ENCODE data around the gene CCT4. TPM values are rescaled to one million over a fixed set of nuclear protein-coding genes. Genes with fewer than 3 reads are reported as not detected.
A peak's percentile ranks its signal among the peaks of the same experiment; 100 is the strongest.

CCT4 gene
- total and polyA plus RNA-seq, 2 donors from 2014 or later = 99.3 to 121 TPM

- Histone ChIP-seq H3K4me3 (ENCODE audit: low read length in 3 of 3) (peak within 1 kb of the TSS; percentile 65 to 88 (median 72)), H3K9ac (ENCODE audit: low read length in 3 of 3) (peak within 1 kb of the TSS; percentile 70 to 90 (median 86)), H3K9me3 (ENCODE audit: control insufficient read depth in 2 of 3, insufficient read depth in 1 of 3, low read length in 3 of 3) (no peaks in the 10 kb centered on the region), H3K36me3 (ENCODE audit: control insufficient read depth in 2 of 3, insufficient read depth in 3 of 3, low read length in 3 of 3) (no peaks in the 10 kb centered on the region), H3K27ac (ENCODE audit: low read depth in 2 of 2, low read length in 2 of 2) (no peak within 1 kb of the TSS), H3K27me3 (ENCODE audit: control insufficient read depth, insufficient read depth, low read length) (no peaks in the 10 kb centered on the region), H3K4me1 (ENCODE audit: control insufficient read depth in 2 of 3, insufficient read depth in 2 of 3, low read depth in 1 of 3, low read length in 3 of 3) (peaks cover 0 to 2% (median 0%) of the 10 kb centered on the region in 3 donors)
- FAIRE-seq (no peak), DNase-seq (peak; percentile 78 to 93 (median 86))
- no peak for TF ChIP-seq CTCF (IDR thresholded peaks at IDR 0.05; ENCODE audit: borderline replicate concordance, extremely low read depth, insufficient read depth)
- intact Hi-C loops (cut with DNase I) = no loop called here
These were observed 17.1 kb upstream of the CCT4 start, which contains the start of gene COMMD1 for GRCh38 chr2:61905372-61906185. Gene COMMD1 (plus strand): TSS chr2:61905674. CDS start chr2:61905679, 5 bp downstream.

GRCh38 chr2:61900281-61900680 lies 11.8 kb upstream of the CCT4 start:
- no peak for TF ChIP-seq CTCF (IDR thresholded peaks at IDR 0.05; ENCODE audit: borderline replicate concordance, extremely low read depth, insufficient read depth)
- H3K9ac ChIP-seq (ENCODE audit: low read length in 3 of 3) = no peak overlapping the region
- no peak for DNase-seq
- no peaks in the 10 kb centered on the region for H3K27me3 ChIP-seq (ENCODE audit: control insufficient read depth, insufficient read depth, low read length)
- H3K36me3 ChIP-seq (ENCODE audit: control insufficient read depth in 2 of 3, insufficient read depth in 3 of 3, low read length in 3 of 3) = no peaks in the 10 kb centered on the region
- H3K4me1 ChIP-seq (ENCODE audit: control insufficient read depth in 2 of 3, insufficient read depth in 2 of 3, low read depth in 1 of 3, low read length in 3 of 3) = no peaks in the 10 kb centered on the region
- H3K27ac ChIP-seq (ENCODE audit: low read depth in 2 of 2, low read length in 2 of 2) = no peak overlapping the region
- H3K9me3 ChIP-seq (ENCODE audit: control insufficient read depth in 2 of 3, insufficient read depth in 1 of 3, low read length in 3 of 3) = no peaks in the 10 kb centered on the region
- intact Hi-C loops (cut with DNase I) = no loop called here
- no peak overlapping the region for H3K4me3 ChIP-seq (ENCODE audit: low read length in 3 of 3)
- no peak for FAIRE-seq

- DNase-seq (peak in 1 of 5 donors; percentile 21), FAIRE-seq (no peak)
- peak; percentile 50 for TF ChIP-seq CTCF (IDR thresholded peaks at IDR 0.05; ENCODE audit: borderline replicate concordance, extremely low read depth, insufficient read depth)
- no peaks in the 10 kb centered on the region for H3K36me3 ChIP-seq (ENCODE audit: control insufficient read depth in 2 of 3, insufficient read depth in 3 of 3, low read length in 3 of 3)
- H3K27ac ChIP-seq (ENCODE audit: low read depth in 2 of 2, low read length in 2 of 2) = no peak overlapping the region
- H3K4me1 ChIP-seq (ENCODE audit: control insufficient read depth in 2 of 3, insufficient read depth in 2 of 3, low read depth in 1 of 3, low read length in 3 of 3) = no peaks in the 10 kb centered on the region
- H3K9me3 ChIP-seq (ENCODE audit: control insufficient read depth in 2 of 3, insufficient read depth in 1 of 3, low read length in 3 of 3) = no peaks in the 10 kb centered on the region
- intact Hi-C loops (cut with DNase I) = no loop called here
- no peak overlapping the region for H3K4me3 ChIP-seq (ENCODE audit: low read length in 3 of 3)
- H3K27me3 ChIP-seq (ENCODE audit: control insufficient read depth, insufficient read depth, low read length) = no peaks in the 10 kb centered on the region
- no peak overlapping the region for H3K9ac ChIP-seq (ENCODE audit: low read length in 3 of 3)
These were observed 10.4 kb upstream of the CCT4 start for GRCh38 chr2:61898810-61899209.

All from kidney (tissue), 14 donors.